SIG-M5 treated with dmso at 0.1 percent for 504 hours (cell line): ENCODE data around the gene JOSD1.
A peak's percentile ranks its signal among the peaks of the same experiment; 100 is the strongest.
"Not testable (repeated sequence)": the region's sequence is repeated elsewhere in the genome, so short reads cannot be mapped to it uniquely, and the experiment has no call there.

ENCODE experiments used
- DNase-seq: peaks from one replicate; lab custom pipeline; 2025; ENCODE audit not compliant: unreplicated experiment; lab: John Stamatoyannopoulos, UW

JOSD1 gene

DNA sequence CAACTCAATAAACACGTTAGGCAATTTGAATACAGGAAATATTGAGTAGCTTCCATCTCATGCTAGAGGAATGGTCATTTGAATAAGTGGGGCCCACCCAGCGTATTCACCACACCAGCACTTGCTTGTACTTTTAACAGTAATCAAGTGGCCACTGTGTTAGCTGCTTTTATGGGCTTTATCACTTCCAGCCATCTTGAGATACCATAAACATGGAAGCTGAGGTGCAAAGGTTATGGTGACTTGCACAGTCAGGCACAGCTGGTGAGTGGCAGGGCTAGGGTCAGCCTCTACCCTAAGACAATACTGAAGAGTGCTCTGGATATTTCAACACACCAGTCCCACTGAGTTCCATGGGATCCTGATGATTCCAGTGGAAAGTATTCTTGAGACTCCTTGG lies 6.7 kb downstream of the JOSD1 start:
- no peak for DNase-seq

DNA sequence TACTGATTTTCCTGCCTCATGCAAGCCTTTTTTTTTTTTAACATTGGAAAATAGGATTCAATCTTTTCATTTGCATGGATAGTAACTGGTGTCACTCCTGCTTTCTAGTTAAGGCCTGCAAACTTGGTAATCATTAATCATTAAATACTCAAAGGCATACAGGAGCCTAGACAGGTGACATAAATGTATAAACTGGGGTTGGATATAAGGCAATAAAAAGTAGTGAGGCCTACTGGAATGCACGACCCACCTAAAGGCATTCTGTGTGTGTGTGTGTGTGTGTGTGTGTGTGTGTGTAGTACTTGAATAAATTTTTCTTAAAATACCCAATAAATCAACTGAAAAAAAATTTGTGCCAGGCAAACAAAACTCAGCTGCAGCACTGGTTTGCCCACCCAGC lies 11.1 kb downstream of the JOSD1 start:
- DNase-seq: no peak

- no peak for DNase-seq
Measured at GRCh38 chr22:38685761-38686160, 15.0 kb downstream of the JOSD1 start.

GRCh38 chr22:38684895-38685294 lies 15.8 kb downstream of the JOSD1 start:
- no peak for DNase-seq

GRCh38 chr22:38681582-38682335 lies 19.0 kb downstream of the JOSD1 start, which contains the start of gene TOMM22:
TSS of gene TOMM22 (plus strand) at chr22:38681957. CDS start at chr22:38681979, 22 bp downstream.
- peak; percentile 88 for DNase-seq

DNA sequence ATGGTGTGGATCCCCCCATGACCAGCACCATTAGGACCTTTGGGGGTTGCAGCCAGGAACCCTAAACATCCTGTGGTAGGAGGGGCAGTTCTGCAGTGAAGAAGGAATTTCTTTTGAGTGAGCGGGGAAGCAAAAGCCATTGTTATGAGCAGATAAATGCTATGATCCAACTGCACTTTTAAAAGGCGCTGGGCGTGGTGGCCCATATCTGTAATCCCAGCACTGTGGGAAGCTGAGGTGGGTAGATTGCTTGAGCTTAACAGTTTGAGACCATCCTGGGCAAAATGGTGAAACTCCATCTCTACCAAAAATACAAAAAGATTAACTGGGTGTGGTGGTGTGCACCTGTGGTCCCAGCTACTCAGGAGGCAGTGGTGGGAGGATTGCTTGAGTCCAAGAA lies 24.9 kb downstream of the JOSD1 start:
- no peak for DNase-seq

DNA sequence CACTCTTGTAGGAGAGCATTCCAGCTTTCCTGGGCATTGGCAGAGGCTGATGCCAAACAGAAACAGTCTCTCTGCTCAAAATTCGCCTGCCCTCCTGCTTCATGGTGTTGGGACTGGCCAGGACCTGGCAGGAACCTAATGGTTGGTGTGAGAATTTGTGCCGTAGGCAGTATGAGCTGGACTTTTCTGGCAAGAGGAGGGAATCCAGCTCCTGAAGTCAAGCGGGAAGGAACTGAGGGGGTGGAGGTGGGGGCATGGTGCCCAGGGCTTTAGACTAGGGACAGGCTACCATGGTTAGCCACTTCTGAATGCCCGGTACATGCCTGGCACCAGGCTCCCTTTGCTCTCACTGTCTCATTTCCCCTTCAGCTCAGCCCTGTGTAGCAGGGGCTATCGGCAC lies 25.9 kb downstream of the JOSD1 start:
- no peak for DNase-seq

GRCh38 chr22:38657045-38657909 lies 43.5 kb downstream of the JOSD1 start:
- DNase-seq: peak; percentile 30

GRCh38 chr22:38656256-38657044 lies 44.3 kb downstream of the JOSD1 start, which contains the start of the genes CBY1 and FAM227A:
TSS of gene CBY1 (plus strand) at chr22:38656638. CDS start at chr22:38668055, 11,417 bp downstream.
TSS of gene FAM227A (minus strand) at chr22:38656392. CDS start at chr22:38650168, 6,224 bp downstream.
- peak; percentile 79 for DNase-seq

DNA sequence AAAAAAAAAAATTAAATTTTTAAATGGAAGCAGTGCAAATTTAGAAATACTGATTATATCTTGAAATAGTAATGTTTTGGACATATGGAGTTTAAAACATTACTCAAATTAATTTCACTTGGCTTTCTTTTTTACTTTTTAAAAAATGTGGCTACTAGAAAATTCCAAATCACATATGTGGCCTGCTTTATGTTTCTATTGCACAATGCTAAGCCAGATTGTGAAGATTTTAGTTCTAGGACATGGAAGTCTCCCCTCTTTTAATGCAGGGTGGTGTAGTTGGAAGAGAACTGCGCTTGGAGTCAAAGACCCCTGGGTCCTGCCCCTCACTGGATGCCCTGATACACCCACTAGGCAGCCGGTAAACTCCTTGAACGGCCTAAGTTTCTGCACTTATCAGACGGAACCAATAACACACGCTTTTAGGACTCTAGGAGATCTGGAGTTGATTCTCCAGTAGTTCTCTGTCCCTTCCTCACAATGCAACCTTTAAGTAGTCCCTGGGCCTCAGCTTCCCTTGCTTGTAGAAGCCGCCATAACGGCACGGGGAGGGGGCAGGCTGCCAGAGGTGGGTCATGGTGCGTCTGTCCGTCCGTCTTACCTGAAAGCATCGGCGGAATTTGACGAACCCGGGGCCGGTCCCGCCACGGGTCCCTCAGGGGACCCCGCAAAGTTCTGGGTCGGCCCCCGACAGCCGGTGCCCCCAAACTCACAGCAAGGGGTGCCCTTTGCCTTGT lies 45.1 kb downstream of the JOSD1 start:
- DNase-seq: peak; percentile 7

GRCh38 chr22:38653741-38654140 lies 47.0 kb downstream of the JOSD1 start:
- DNase-seq: no peak

- no peak for DNase-seq
Measured at GRCh38 chr22:38652859-38653258, 47.9 kb downstream of the JOSD1 start.

GRCh38 chr22:38649841-38650522 lies 50.8 kb downstream of the JOSD1 start:
- no peak for DNase-seq

GRCh38 chr22:38645430-38645829 lies 55.3 kb downstream of the JOSD1 start:
- no peak for DNase-seq

DNA sequence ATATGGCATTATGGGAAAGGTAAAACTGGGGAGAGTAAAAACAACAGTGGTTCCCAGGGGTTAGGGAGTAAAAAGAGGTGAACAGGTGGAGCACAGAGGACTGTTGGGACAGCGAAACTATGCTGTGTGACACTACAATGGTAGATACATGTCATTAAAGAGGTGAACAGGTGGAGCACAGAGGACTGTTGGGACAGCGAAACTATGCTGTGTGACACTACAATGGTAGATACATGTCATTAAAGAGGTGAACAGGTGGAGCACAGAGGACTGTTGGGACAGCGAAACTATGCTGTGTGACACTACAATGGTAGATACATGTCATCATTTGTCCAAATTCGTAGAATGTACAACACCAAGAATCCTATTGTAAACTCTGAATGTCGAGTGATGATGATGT lies 56.5 kb downstream of the JOSD1 start:
- DNase-seq: not testable (repeated sequence)

GRCh38 chr22:38641476-38642040 lies 59.2 kb downstream of the JOSD1 start:
- no peak for DNase-seq

- DNase-seq: no peak
Measured at GRCh38 chr22:38638728-38639127, 62.0 kb downstream of the JOSD1 start.

GRCh38 chr22:38638216-38638615 lies 62.5 kb downstream of the JOSD1 start:
- DNase-seq: no peak
